ENCODE measurements around the gene BBS9.

Gene BBS9

GRCh38 chr7:33431543-33431942, 302.2 kb downstream of the BBS9 start:
- peaks cover 7% of the 10 kb centered on the region for H3K36me3 Mint-ChIP-seq
- no peaks in the 10 kb centered on the region for H3K27me3 Mint-ChIP-seq
- no peaks in the 10 kb centered on the region for H3K9me3 Mint-ChIP-seq
- H3K4me1 Mint-ChIP-seq, result no peaks in the 10 kb centered on the region
- no peak overlapping the region for H3K27ac Mint-ChIP-seq
- H3K4me3 Mint-ChIP-seq, result no peak overlapping the region

GRCh38 chr7:33432821-33433220, 303.5 kb downstream of the BBS9 start:
- H3K4me3 Mint-ChIP-seq, result no peak overlapping the region
- H3K27me3 Mint-ChIP-seq, result no peaks in the 10 kb centered on the region
- H3K27ac Mint-ChIP-seq, result no peak overlapping the region
- H3K9me3 Mint-ChIP-seq, result no peaks in the 10 kb centered on the region
- H3K36me3 Mint-ChIP-seq, result peaks cover 7% of the 10 kb centered on the region
- H3K4me1 Mint-ChIP-seq, result no peaks in the 10 kb centered on the region

GRCh38 chr7:33433357-33433756, 304.0 kb downstream of the BBS9 start:
- Mint-ChIP-seq H3K27ac (no peak overlapping the region), H3K9me3 (no peaks in the 10 kb centered on the region), H3K4me3 (no peak overlapping the region), H3K4me1 (no peaks in the 10 kb centered on the region), H3K36me3 (peaks cover 7% of the 10 kb centered on the region), H3K27me3 (no peaks in the 10 kb centered on the region)

GRCh38 chr7:33444511-33444910, 315.1 kb downstream of the BBS9 start:
- H3K36me3 Mint-ChIP-seq, result peaks cover 2% of the 10 kb centered on the region
- H3K4me1 Mint-ChIP-seq, result peaks cover 21% of the 10 kb centered on the region
- no peaks in the 10 kb centered on the region for H3K9me3 Mint-ChIP-seq
- no peak overlapping the region for H3K4me3 Mint-ChIP-seq
- no peaks in the 10 kb centered on the region for H3K27me3 Mint-ChIP-seq
- no peak overlapping the region for H3K27ac Mint-ChIP-seq

GRCh38 chr7:33446551-33446950, 317.2 kb downstream of the BBS9 start:
- peaks cover 4% of the 10 kb centered on the region for H3K36me3 Mint-ChIP-seq
- no peak overlapping the region for H3K4me3 Mint-ChIP-seq
- H3K9me3 Mint-ChIP-seq, result no peaks in the 10 kb centered on the region
- peaks cover 26% of the 10 kb centered on the region for H3K4me1 Mint-ChIP-seq
- no peaks in the 10 kb centered on the region for H3K27me3 Mint-ChIP-seq
- H3K27ac Mint-ChIP-seq, result no peak overlapping the region

GRCh38 chr7:33448035-33448434, 318.7 kb downstream of the BBS9 start:
- Mint-ChIP-seq H3K4me1 (peaks cover 26% of the 10 kb centered on the region), H3K27ac (no peak overlapping the region), H3K4me3 (no peak overlapping the region), H3K27me3 (no peaks in the 10 kb centered on the region), H3K9me3 (no peaks in the 10 kb centered on the region), H3K36me3 (peaks cover 7% of the 10 kb centered on the region)

- Mint-ChIP-seq H3K27me3 (no peaks in the 10 kb centered on the region), H3K9me3 (no peaks in the 10 kb centered on the region), H3K27ac (no peak overlapping the region), H3K4me1 (peaks cover 26% of the 10 kb centered on the region), H3K36me3 (peaks cover 7% of the 10 kb centered on the region), H3K4me3 (no peak overlapping the region)
These were observed 320.5 kb downstream of the BBS9 start for GRCh38 chr7:33449847-33450246.

- Mint-ChIP-seq H3K4me3 (no peak overlapping the region), H3K36me3 (peaks cover 8% of the 10 kb centered on the region), H3K27me3 (no peaks in the 10 kb centered on the region), H3K9me3 (no peaks in the 10 kb centered on the region), H3K4me1 (peaks cover 13% of the 10 kb centered on the region), H3K27ac (no peak overlapping the region)
These were observed 323.6 kb downstream of the BBS9 start for GRCh38 chr7:33452805-33453502.

- Mint-ChIP-seq H3K36me3 (peaks cover 8% of the 10 kb centered on the region), H3K4me3 (no peak overlapping the region), H3K27me3 (no peaks in the 10 kb centered on the region), H3K4me1 (no peaks in the 10 kb centered on the region), H3K9me3 (no peaks in the 10 kb centered on the region), H3K27ac (no peak overlapping the region)
These were observed 327.7 kb downstream of the BBS9 start for GRCh38 chr7:33457039-33457438.

- Mint-ChIP-seq H3K9me3 (no peaks in the 10 kb centered on the region), H3K4me1 (no peaks in the 10 kb centered on the region), H3K27ac (no peak overlapping the region), H3K36me3 (peaks cover 5% of the 10 kb centered on the region), H3K4me3 (no peak overlapping the region), H3K27me3 (no peaks in the 10 kb centered on the region)
These were observed 329.2 kb downstream of the BBS9 start for GRCh38 chr7:33458581-33458980.

- H3K27ac Mint-ChIP-seq, result no peak overlapping the region
- H3K4me1 Mint-ChIP-seq, result no peaks in the 10 kb centered on the region
- H3K4me3 Mint-ChIP-seq, result no peak overlapping the region
- H3K27me3 Mint-ChIP-seq, result no peaks in the 10 kb centered on the region
- no peaks in the 10 kb centered on the region for H3K9me3 Mint-ChIP-seq
- peaks cover 5% of the 10 kb centered on the region for H3K36me3 Mint-ChIP-seq
These were observed 330.0 kb downstream of the BBS9 start for GRCh38 chr7:33459340-33459751.

GRCh38 chr7:33463131-33463530, 333.8 kb downstream of the BBS9 start:
- H3K36me3 Mint-ChIP-seq, result peaks cover 16% of the 10 kb centered on the region

GRCh38 chr7:33466203-33466602, 336.8 kb downstream of the BBS9 start:
- H3K27me3 Mint-ChIP-seq, result no peaks in the 10 kb centered on the region
- peaks cover 13% of the 10 kb centered on the region for H3K9me3 Mint-ChIP-seq
- peaks cover 21% of the 10 kb centered on the region for H3K36me3 Mint-ChIP-seq
- no peak overlapping the region for H3K4me3 Mint-ChIP-seq
- no peaks in the 10 kb centered on the region for H3K4me1 Mint-ChIP-seq
- no peak overlapping the region for H3K27ac Mint-ChIP-seq

More at GRCh38 chr7:33463131-33463530, 333.8 kb downstream of the BBS9 start:
- Mint-ChIP-seq H3K27ac (no peak overlapping the region), H3K4me3 (no peak overlapping the region), H3K4me1 (no peaks in the 10 kb centered on the region), H3K27me3 (no peaks in the 10 kb centered on the region), H3K9me3 (peaks cover 6% of the 10 kb centered on the region)

GRCh38 chr7:33471636-33472242, 342.4 kb downstream of the BBS9 start:
- no peaks in the 10 kb centered on the region for H3K27me3 Mint-ChIP-seq
- no peak overlapping the region for H3K4me3 Mint-ChIP-seq
- no peak overlapping the region for H3K27ac Mint-ChIP-seq
- peaks cover 13% of the 10 kb centered on the region for H3K9me3 Mint-ChIP-seq
- H3K4me1 Mint-ChIP-seq, result no peaks in the 10 kb centered on the region
- peaks cover 20% of the 10 kb centered on the region for H3K36me3 Mint-ChIP-seq

- H3K27me3 Mint-ChIP-seq, result no peaks in the 10 kb centered on the region
- H3K36me3 Mint-ChIP-seq, result peaks cover 18% of the 10 kb centered on the region
- H3K27ac Mint-ChIP-seq, result no peak overlapping the region
- no peak overlapping the region for H3K4me3 Mint-ChIP-seq
- no peaks in the 10 kb centered on the region for H3K4me1 Mint-ChIP-seq
- H3K9me3 Mint-ChIP-seq, result peaks cover 14% of the 10 kb centered on the region
These were observed 343.1 kb downstream of the BBS9 start for GRCh38 chr7:33472348-33473025.
